ENCODE results near the gene NHLH1.

GRCh38 chr1:160367516-160367900 is 637 bp downstream of the NHLH1 start:
- TF ChIP-seq CTCF (IDR thresholded peaks at IDR 0.05) (no peak), POLR2A (IDR thresholded peaks at IDR 0.05) (no peak)

All from Peyer's patch (tissue), 4 donors.